ENCODE results near the gene TBC1D22B. TPM values are rescaled to one million over a fixed set of nuclear protein-coding genes. Genes with fewer than 3 reads are reported as not detected.

Gene TBC1D22B
- total RNA-seq, 5 donors from 2014 or later (not counting 1 experiment from before 2014, with no cell fraction given): 9.5 to 12.6 (median 10.7) TPM

DNA sequence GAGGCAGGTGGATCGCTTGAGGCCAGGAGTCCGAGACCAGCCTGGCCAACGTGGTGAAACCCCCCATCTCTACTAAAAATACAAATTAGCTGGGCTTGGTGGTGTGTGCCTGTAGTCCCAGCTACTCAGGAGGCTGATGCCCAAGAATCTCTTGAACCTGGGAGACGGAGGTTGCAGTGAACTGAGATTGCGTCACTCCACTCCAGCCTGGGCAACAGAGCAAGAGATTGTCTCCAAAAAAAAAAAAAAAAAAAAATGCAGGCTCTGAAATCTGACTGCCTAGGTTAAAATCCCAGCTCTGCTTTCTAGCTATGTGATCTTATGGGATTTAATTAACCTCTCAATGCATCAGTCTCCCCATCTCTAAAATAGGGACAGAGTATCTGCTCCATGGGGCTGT lies 3.6 kb downstream of the TBC1D22B start:
- DNase-seq (no peak), ATAC-seq (replicated peaks in 1 of 4) (no peak)
- ChIA-PET POLR2A (interaction anchor here in 1 of 2 donors (0.6 kb wide), 1 partner anchor 8 kb away, joined by 4 read pairs; no protein-coding TSS in a partner anchor), CTCF (interaction anchor here (0.6 to 0.9 kb wide), 4 partner anchors 62 to 313 kb away, joined by 3 to 9 read pairs (median 4); no protein-coding TSS in a partner anchor)
- Histone ChIP-seq H3K9me3 (no peaks in the 10 kb centered on the region), H3K4me1 (ENCODE audit: control insufficient read depth in 1 of 2, extremely low read depth in 1 of 2, insufficient read depth in 2 of 2, low read length in 2 of 2) (peaks cover 14 to 24% of the 10 kb centered on the region in 2 experiments), H3K4me3 (ENCODE audit: control insufficient read depth in 1 of 2, extremely low read depth in 1 of 2, low read length in 1 of 2) (no peak overlapping the region), H3K36me3 (ENCODE audit: control insufficient read depth in 2 of 2, extremely low read depth in 1 of 2, insufficient read depth in 1 of 2, low read length in 1 of 2) (peaks cover 0 to 2% of the 10 kb centered on the region in 2 donors), H3K27me3 (replicated peaks in 1 of 2; ENCODE audit: control insufficient read depth in 2 of 2, extremely low read depth in 1 of 2, insufficient read depth in 2 of 2, low read length in 1 of 2) (no peaks in the 10 kb centered on the region), H3K27ac (ENCODE audit: low read length) (no peak overlapping the region)
- WGBS (ENCODE audit: insufficient coverage): 90% methylated on average over 2 of the region's 5 CpGs
- H3K36me3 Mint-ChIP-seq: peaks cover 10% of the 10 kb centered on the region
- no peaks in the 10 kb centered on the region for H3K27me3 Mint-ChIP-seq
- H3K4me1 Mint-ChIP-seq: peaks cover 64 to 71% (median 67%) of the 10 kb centered on the region in 3 donors
- H3K9me3 Mint-ChIP-seq: no peaks in the 10 kb centered on the region
- no peak overlapping the region for H3K4me3 Mint-ChIP-seq
- H3K27ac Mint-ChIP-seq: no peak overlapping the region

DNA sequence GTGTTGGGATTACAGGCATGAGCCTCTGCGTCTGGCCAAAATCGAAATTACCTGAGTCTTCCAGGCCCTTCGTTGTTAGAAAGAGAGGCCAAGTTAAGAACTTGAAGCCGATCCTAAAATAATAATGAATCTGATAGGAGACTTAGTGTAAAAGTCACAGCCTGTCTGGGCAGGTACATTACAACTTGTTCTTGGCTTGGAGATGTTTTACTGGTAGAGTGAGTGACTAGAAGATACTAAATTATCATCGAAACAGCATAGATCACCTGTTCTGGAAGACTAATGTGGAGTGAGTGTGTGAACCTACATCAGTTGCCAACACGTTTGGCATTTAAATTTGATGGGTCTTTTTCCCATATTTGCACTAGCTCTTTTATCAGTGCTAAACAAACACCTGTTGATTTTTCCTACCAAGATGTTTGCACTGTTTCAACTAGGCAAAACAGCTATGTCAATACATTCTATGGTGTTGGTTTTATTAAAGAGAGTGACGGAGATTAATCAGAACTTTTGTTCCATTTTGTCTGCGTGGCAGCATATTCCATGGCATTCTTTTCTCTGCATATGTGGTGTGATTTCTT lies 5.0 kb downstream of the TBC1D22B start:
- no peaks in the 10 kb centered on the region for H3K27me3 Mint-ChIP-seq
- H3K4me3 Mint-ChIP-seq: no peak overlapping the region
- no peaks in the 10 kb centered on the region for H3K9me3 ChIP-seq
- ChIA-PET CTCF (no interaction called here), POLR2A (no interaction called here)
- H3K9me3 Mint-ChIP-seq: no peaks in the 10 kb centered on the region
- no peak overlapping the region for H3K4me3 ChIP-seq (ENCODE audit: control insufficient read depth in 1 of 2, extremely low read depth in 1 of 2, low read length in 1 of 2)
- no peak for ATAC-seq (replicated peaks in 1 of 4)
- DNase-seq: no peak
- peaks cover 56 to 63% (median 59%) of the 10 kb centered on the region in 3 donors for H3K4me1 Mint-ChIP-seq
- H3K27me3 ChIP-seq (replicated peaks in 1 of 2; ENCODE audit: control insufficient read depth in 2 of 2, extremely low read depth in 1 of 2, insufficient read depth in 2 of 2, low read length in 1 of 2): no peaks in the 10 kb centered on the region
- H3K36me3 Mint-ChIP-seq: peaks cover 11% of the 10 kb centered on the region
- H3K4me1 ChIP-seq (ENCODE audit: control insufficient read depth in 1 of 2, extremely low read depth in 1 of 2, insufficient read depth in 2 of 2, low read length in 2 of 2): peaks cover 12 to 18% of the 10 kb centered on the region in 2 experiments
- H3K36me3 ChIP-seq (ENCODE audit: control insufficient read depth in 2 of 2, extremely low read depth in 1 of 2, insufficient read depth in 1 of 2, low read length in 1 of 2): peaks cover 0 to 2% of the 10 kb centered on the region in 2 donors
- H3K27ac Mint-ChIP-seq: no peak overlapping the region
- WGBS (ENCODE audit: insufficient coverage): 100% methylated on average over 4 of the region's 8 CpGs
- H3K27ac ChIP-seq (ENCODE audit: low read length): no peak overlapping the region

DNA sequence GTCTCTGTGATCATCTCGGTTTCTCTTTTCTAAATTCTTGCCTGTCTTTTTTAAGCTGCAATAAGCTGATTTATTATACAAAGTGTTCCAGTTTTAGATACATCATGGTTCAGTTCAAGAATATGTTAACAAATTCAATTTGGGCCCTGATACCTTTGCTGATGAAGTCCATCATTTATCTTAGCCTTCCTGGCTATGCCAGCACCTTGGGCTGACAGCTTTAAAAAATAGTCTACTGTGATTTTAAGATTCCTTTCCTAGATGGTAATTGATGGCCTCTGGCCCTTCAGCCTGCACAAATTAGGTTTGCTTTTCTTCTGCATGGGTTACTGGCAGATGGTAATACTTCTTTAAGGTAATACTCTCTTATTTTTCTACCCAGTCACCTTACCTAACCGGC lies 7.4 kb downstream of the TBC1D22B start:
- H3K27me3 Mint-ChIP-seq: no peaks in the 10 kb centered on the region
- no peak overlapping the region for H3K4me3 ChIP-seq (ENCODE audit: control insufficient read depth in 1 of 2, extremely low read depth in 1 of 2, low read length in 1 of 2)
- peaks cover 27% of the 10 kb centered on the region for H3K36me3 Mint-ChIP-seq
- H3K4me1 ChIP-seq (ENCODE audit: control insufficient read depth in 1 of 2, extremely low read depth in 1 of 2, insufficient read depth in 2 of 2, low read length in 2 of 2): peaks cover 0 to 2% of the 10 kb centered on the region in 2 experiments
- H3K36me3 ChIP-seq (ENCODE audit: control insufficient read depth in 2 of 2, extremely low read depth in 1 of 2, insufficient read depth in 1 of 2, low read length in 1 of 2): peaks cover 0 to 13% of the 10 kb centered on the region in 2 donors
- WGBS (ENCODE audit: insufficient coverage): 100% methylated on average over 1 of the region's 2 CpGs
- ChIA-PET CTCF (no interaction called here), POLR2A (interaction anchor here (0.5 to 0.6 kb wide), 2 partner anchors 301 to 1722 kb away, joined by 3 to 4 read pairs; no protein-coding TSS in a partner anchor)
- no peak overlapping the region for H3K4me3 Mint-ChIP-seq
- H3K9me3 Mint-ChIP-seq: no peaks in the 10 kb centered on the region
- no peaks in the 10 kb centered on the region for H3K27me3 ChIP-seq (replicated peaks in 1 of 2; ENCODE audit: control insufficient read depth in 2 of 2, extremely low read depth in 1 of 2, insufficient read depth in 2 of 2, low read length in 1 of 2)
- no peaks in the 10 kb centered on the region for H3K9me3 ChIP-seq
- H3K4me1 Mint-ChIP-seq: peaks cover 40 to 59% (median 46%) of the 10 kb centered on the region in 3 donors
- H3K27ac Mint-ChIP-seq: no peak overlapping the region
- ATAC-seq (replicated peaks in 1 of 4): no peak
- no peak overlapping the region for H3K27ac ChIP-seq (ENCODE audit: low read length)
- no peak for DNase-seq

DNA sequence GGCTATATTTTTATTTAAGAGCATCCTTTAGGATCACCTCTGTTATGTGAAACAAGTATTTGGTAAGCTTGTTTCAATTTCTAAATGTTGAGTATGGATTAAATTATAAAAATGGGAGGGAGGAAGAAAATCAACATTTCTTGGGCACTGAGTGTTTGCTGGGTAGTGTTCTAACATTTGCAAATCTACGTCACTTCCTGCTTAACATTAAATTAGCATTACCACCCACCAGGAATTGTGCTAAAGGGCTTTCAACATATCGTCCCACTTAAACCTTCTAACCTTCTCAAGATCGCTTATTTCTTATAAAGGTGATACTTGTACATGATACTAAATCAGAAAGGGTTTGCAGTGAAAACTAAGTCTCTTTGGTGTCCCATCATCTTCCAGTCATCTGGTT lies 8.3 kb downstream of the TBC1D22B start:
- DNase-seq (no peak), ATAC-seq (replicated peaks in 1 of 4) (no peak)
- no peak overlapping the region for H3K27ac ChIP-seq (ENCODE audit: low read length)
- no CpG with 5 or more reads among the region's 3 CpGs for WGBS (ENCODE audit: insufficient coverage)
- no peaks in the 10 kb centered on the region for H3K27me3 ChIP-seq (replicated peaks in 1 of 2; ENCODE audit: control insufficient read depth in 2 of 2, extremely low read depth in 1 of 2, insufficient read depth in 2 of 2, low read length in 1 of 2)
- Mint-ChIP-seq H3K9me3 (no peaks in the 10 kb centered on the region), H3K36me3 (peaks cover 32% of the 10 kb centered on the region), H3K27ac (no peak overlapping the region), H3K4me1 (peaks cover 37 to 63% (median 42%) of the 10 kb centered on the region in 3 donors), H3K27me3 (no peaks in the 10 kb centered on the region), H3K4me3 (no peak overlapping the region)
- peaks cover 0 to 16% of the 10 kb centered on the region in 2 donors for H3K36me3 ChIP-seq (ENCODE audit: control insufficient read depth in 2 of 2, extremely low read depth in 1 of 2, insufficient read depth in 1 of 2, low read length in 1 of 2)
- no peak overlapping the region for H3K4me3 ChIP-seq (ENCODE audit: control insufficient read depth in 1 of 2, extremely low read depth in 1 of 2, low read length in 1 of 2)
- CTCF ChIA-PET: no interaction called here
- H3K4me1 ChIP-seq (ENCODE audit: control insufficient read depth in 1 of 2, extremely low read depth in 1 of 2, insufficient read depth in 2 of 2, low read length in 2 of 2): no peaks in the 10 kb centered on the region
- POLR2A ChIA-PET: no interaction called here
- no peaks in the 10 kb centered on the region for H3K9me3 ChIP-seq

DNA sequence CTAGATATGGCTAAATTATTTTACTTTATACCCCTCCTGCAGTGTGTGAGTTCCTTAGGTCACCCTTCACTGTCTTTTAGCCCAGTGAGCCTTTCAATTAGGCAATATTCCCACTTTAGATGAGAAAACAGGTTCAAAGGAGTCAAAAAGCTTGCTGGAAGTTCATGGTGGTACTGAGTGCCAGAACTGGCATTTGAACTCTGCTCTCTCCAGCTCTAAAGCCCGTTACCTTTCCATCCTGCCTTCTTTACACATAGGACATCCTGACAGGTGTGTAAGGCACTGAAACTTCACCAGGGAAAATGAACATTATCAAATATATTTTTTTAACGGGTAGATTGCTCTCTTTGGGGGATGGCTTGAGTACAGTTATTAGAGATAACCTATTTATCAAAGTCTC lies 11.5 kb downstream of the TBC1D22B start:
- H3K4me1 Mint-ChIP-seq: peaks cover 38 to 69% (median 46%) of the 10 kb centered on the region in 3 donors
- Histone ChIP-seq H3K27ac (ENCODE audit: low read length) (no peak overlapping the region), H3K4me1 (ENCODE audit: control insufficient read depth in 1 of 2, extremely low read depth in 1 of 2, insufficient read depth in 2 of 2, low read length in 2 of 2) (peaks cover 3 to 7% of the 10 kb centered on the region in 2 experiments), H3K27me3 (replicated peaks in 1 of 2; ENCODE audit: control insufficient read depth in 2 of 2, extremely low read depth in 1 of 2, insufficient read depth in 2 of 2, low read length in 1 of 2) (no peaks in the 10 kb centered on the region), H3K36me3 (ENCODE audit: control insufficient read depth in 2 of 2, extremely low read depth in 1 of 2, insufficient read depth in 1 of 2, low read length in 1 of 2) (peaks cover 0 to 16% of the 10 kb centered on the region in 2 donors), H3K9me3 (no peaks in the 10 kb centered on the region), H3K4me3 (ENCODE audit: control insufficient read depth in 1 of 2, extremely low read depth in 1 of 2, low read length in 1 of 2) (no peak overlapping the region)
- H3K9me3 Mint-ChIP-seq: no peaks in the 10 kb centered on the region
- DNase-seq (no peak), ATAC-seq (replicated peaks in 1 of 4) (no peak)
- no CpG with 5 or more reads among the region's 2 CpGs for WGBS (ENCODE audit: insufficient coverage)
- peaks cover 30% of the 10 kb centered on the region for H3K36me3 Mint-ChIP-seq
- H3K4me3 Mint-ChIP-seq: no peak overlapping the region
- ChIA-PET POLR2A (no interaction called here), CTCF (no interaction called here)
- H3K27ac Mint-ChIP-seq: no peak overlapping the region
- no peaks in the 10 kb centered on the region for H3K27me3 Mint-ChIP-seq

DNA sequence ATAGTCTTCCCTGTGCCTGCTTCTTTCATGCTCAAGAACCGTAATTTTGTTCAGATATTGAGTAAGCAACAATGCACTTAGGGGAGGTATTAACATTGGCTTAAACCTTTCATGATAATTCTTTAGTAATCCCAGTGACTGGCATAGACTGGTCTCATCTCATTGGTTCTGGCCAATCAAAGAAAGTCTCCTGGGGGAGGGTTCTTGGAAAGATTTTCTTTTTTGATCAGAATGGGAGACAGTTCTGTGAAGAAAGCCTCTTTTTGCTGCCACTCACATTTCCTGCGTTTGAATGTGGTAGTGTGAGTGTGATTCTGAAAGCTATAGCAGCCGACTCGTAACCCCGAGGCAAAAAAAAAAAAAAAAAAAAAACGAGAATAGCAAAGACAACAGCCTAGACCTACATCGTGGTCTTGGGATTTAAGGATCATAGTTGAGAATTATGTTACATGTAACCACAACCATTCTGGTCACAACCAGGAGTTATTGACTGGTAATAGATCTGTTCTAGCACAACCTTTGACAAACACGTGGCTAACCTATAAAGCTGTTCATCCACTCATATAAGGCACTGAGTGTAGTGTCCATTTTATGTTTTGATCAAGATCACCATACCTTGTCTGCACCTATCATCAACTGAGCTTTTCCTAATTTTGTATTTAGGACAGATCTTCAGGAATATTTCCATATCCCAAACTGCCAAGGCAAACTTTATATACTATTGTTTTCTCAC lies 15.4 kb downstream of the TBC1D22B start:
- Mint-ChIP-seq H3K4me1 (peaks cover 48 to 74% (median 48%) of the 10 kb centered on the region in 3 donors), H3K27me3 (no peaks in the 10 kb centered on the region), H3K27ac (peak overlapping the region in 1 of 2 donors; percentile 19), H3K36me3 (peaks cover 33% of the 10 kb centered on the region), H3K4me3 (peak overlapping the region in 2 of 3 donors; percentile 21 to 45), H3K9me3 (no peaks in the 10 kb centered on the region)
- Histone ChIP-seq H3K4me1 (ENCODE audit: control insufficient read depth in 1 of 2, extremely low read depth in 1 of 2, insufficient read depth in 2 of 2, low read length in 2 of 2) (peaks cover 10 to 11% of the 10 kb centered on the region in 2 experiments), H3K4me3 (ENCODE audit: control insufficient read depth in 1 of 2, extremely low read depth in 1 of 2, low read length in 1 of 2) (no peak overlapping the region), H3K27ac (ENCODE audit: low read length) (no peak overlapping the region), H3K36me3 (ENCODE audit: control insufficient read depth in 2 of 2, extremely low read depth in 1 of 2, insufficient read depth in 1 of 2, low read length in 1 of 2) (peaks cover 0 to 14% of the 10 kb centered on the region in 2 donors), H3K27me3 (replicated peaks in 1 of 2; ENCODE audit: control insufficient read depth in 2 of 2, extremely low read depth in 1 of 2, insufficient read depth in 2 of 2, low read length in 1 of 2) (no peaks in the 10 kb centered on the region), H3K9me3 (no peaks in the 10 kb centered on the region)
- WGBS (ENCODE audit: insufficient coverage): no CpG with 5 or more reads among the region's 8 CpGs
- no peak for DNase-seq
- POLR2A ChIA-PET: interaction anchor here in 1 of 2 donors (0.6 kb wide), 1 partner anchor 315 kb away, joined by 6 read pairs; no protein-coding TSS in a partner anchor
- peak in 1 of 4 experiments; percentile 66 for ATAC-seq (replicated peaks in 1 of 4)
- CTCF ChIA-PET: interaction anchor here (0.6 to 0.7 kb wide), 3 partner anchors 252 to 966 kb away, joined by 4 to 5 read pairs (median 5); no protein-coding TSS in a partner anchor

Measured in T-cell (primary cell).